ENCODE results near the gene CDH12.
"Not testable (repeated sequence)": the region's sequence is repeated elsewhere in the genome, so short reads cannot be mapped to it uniquely, and the experiment has no call there.

Gene CDH12

DNA sequence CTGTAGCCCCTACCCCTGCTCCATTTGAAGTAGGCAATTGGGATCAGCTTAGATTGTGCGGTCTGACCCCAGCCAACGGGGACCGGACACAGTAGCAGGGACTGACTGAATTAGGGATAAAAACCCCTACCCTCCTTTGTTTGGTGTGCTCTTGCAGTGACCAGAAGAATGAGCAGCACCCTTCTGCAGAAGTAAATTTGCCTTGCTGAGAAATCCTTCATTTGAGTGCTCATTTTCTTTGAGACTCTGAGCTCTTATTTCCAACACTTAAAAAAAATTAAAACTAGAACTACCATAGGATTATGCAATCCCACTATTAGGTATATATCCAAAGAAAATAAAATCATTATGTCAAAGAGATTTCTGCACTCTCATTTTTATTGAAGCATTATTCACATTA is 560.0 kb downstream of the CDH12 start:
- DNase-seq (ENCODE audit: low read depth) = no peak

DNA sequence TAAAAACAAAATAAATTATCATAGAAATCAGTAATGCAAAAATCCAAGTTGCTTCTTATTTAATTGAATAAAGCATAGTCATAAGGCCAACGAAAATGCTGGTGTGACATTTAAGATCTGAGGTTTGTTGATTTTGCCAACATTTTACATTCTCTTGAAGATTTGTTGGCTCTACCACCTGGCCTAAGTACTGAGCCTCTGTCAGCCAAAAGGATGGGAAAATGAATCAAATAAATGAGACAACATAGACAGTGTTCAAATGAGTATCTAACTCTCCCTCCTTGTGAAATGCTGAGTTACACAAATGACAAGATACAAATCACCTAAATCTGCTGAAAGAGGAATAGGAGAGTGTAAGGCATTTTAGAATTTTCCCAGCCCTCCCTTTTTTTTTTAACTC is 575.0 kb downstream of the CDH12 start:
- no peak for DNase-seq (ENCODE audit: low read depth)

DNA sequence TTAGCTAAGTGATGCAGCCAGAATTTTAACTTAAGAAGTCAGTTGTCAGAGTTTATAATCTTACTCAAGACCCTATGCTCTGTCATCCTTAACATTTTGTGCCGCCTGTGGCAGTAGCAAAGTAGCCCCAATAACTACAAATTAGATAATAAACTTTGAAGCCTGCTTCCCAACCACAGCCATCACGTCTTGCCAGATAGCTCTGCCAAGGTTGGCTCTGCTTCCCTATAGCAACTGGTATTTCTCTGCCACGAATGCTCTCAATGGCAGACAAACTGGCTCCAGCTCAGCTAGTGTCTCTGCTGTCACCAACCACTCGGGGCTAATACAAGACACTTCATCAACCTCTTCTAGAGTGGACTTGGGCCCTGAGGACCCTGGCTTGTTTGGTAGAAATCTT is 576.1 kb downstream of the CDH12 start:
- DNase-seq (ENCODE audit: low read depth) = no peak

DNA sequence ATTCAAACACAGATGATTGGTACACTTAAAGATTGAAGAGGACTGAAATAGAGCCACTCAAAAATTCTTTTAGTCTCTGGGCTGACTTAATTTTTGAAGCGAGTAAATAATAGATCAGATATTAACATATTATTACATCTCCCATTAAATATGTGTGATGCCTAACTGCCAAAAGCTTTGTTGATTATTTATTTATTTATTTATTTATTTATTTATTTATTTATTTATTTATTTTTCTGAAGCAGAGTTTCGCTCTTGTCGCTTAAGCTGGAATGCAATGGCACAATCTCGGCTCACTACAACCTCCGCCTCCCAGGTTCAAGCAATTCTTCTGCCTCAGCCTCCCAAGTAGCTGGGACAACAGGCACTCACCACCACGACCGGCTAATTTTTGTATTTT is 587.3 kb downstream of the CDH12 start:
- not testable (repeated sequence) for DNase-seq (ENCODE audit: low read depth)

DNA sequence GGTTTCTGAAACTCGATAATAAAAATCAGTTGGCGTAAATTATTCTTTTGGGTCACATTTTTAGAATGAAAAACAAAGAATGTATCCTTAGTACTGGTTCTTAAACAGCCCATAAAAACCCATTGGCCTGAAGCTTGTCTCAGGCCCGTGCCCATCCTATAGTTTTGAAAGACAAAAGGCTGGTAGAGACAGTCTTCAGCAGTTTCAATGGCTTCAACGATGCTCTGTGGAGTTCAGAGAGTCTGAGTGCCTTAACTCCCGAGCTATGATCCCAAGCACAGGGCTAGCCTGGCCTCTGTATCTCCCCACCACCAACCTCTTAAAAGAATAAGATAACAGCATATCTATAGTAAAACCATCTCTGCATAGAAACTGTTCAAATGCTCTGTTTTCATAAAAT is 595.0 kb downstream of the CDH12 start:
- no peak for DNase-seq (ENCODE audit: low read depth)

DNA sequence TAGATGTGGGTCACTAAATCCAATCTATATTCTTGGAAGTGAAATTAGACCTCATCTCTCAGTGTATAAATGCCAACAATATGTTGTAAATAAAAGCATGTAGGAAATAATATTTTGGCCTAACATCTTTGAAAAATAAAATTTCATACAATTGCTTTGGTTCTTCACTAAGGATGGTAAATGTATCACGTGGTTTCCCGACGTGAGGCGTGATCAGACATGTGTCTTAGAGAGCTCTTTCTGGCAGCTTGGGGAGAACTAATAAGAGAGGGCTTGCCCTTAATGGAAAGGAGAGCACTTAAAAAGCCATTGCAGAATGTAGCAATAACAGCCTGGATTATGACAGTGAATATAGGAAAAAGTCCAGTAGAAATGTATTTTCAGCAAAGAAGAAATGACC is 602.6 kb downstream of the CDH12 start:
- DNase-seq (ENCODE audit: low read depth) = no peak

DNA sequence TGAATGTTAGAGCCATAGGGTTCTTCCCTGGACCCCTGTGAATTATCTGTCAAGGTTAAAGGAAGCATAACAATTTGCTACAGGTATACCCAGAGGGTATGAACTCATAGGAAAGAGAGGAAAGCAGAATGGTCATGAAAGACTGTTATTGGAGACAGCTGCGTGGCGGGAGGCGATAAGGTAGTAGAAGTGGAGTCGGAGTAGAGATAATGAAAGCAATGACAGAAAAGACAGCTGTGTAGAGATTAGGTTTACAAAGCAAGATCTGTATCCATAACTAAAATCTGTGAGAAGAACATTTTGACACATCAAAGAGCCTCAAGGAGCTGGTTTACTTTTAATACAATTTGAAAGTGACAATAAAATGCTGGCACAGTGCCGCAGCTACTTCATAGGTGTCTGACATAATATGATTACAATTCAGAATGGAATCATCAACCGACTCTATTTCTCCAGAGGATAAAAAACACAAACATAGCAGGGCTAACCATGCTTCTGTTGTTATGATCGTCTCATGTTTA is 603.9 kb downstream of the CDH12 start:
- no peak for DNase-seq (ENCODE audit: low read depth)

DNA sequence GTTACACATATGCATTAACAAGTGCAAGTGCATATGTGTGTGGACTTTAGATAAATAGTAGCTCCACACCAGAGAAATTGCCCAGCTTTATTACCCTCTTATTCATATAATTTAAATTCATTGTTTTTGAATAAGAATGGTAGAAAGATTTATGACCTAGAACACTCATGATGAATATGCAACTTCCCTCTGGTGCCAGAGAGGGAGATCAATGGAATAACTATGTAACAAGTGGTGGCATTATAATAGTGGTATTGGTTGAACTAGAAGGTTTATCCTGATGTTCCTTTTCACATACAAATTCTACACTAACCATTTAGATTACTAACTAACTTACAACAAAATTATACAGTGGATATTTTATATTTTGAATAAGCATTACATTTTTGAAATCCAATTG is 607.4 kb downstream of the CDH12 start:
- DNase-seq (ENCODE audit: low read depth) = no peak

DNA sequence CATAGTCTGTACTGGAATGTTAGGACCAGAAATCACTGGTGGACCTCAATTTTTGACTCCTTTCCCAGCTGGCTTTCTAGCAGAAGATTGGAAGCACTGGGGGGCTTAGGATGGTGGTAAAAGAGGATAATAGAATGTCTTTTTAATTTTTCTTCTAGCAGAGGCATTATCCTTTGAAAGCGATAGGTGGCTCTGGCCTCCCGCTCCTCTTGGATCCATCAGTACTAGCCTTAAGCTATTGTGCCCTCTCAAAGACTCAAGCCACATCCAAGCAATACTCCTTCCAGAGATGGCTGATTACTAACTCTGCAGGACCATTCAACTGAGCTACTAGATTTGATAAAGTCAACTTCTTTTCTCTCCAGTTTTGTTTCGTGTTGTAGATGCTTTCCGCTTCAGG is 610.6 kb downstream of the CDH12 start:
- no peak for DNase-seq (ENCODE audit: low read depth)

DNA sequence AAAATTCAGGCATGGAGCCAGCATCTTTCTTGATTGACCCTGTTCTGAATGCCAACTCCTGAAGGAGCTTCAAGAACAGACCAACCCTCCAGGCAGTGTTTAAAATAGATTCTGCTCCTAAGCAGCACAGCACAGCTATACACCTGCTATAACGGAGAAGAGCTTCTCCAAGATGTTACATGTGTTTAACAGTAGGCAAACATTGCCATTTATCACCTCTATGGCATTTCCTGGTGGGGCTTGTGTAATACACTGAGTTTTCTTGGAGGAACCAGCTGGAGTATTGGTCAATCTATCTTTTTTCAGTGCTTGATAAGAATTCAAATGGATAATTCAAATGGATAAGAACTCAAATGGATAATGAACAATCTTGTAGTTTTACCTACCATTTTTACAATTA is 615.1 kb downstream of the CDH12 start:
- no peak for DNase-seq (ENCODE audit: low read depth)

DNA sequence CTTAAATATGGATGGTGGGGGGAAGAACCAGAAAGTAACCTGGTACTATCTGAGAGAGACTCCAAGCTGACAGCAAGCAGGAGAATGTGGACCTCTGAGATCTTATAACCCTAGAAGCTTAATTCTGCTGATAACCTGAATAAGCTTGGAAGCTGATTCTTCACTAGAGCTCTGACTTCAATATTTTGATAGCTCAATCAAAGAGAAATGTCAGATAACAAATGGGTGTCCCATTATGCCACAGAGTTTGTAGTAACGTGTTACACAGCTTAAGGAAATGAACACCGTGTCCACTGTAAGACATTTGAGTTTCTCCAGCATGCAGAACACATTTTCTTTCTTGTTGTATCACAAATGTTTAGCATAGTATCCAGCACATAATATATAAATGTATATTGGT is 626.7 kb downstream of the CDH12 start:
- DNase-seq (ENCODE audit: low read depth) = no peak

DNA sequence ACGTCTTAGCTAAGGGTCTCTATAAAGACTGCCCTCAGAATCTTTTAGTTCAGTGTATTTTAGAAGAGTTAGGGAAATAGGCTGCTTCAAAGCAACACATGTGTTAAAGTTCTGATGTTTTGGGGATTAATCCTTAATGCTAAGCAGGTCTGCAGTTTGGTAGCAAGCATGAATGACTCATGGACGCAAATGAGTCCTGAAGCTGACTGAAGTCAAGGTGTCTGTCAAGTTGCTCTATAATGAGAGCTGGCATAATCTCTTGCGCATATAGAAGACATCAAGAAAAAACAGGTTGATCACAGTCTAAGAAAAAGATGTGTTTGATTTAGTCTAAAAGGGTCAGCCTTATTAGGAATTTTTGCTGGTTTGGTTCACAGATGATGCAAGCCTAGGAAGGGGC is 630.1 kb downstream of the CDH12 start:
- no peak for DNase-seq (ENCODE audit: low read depth)

DNA sequence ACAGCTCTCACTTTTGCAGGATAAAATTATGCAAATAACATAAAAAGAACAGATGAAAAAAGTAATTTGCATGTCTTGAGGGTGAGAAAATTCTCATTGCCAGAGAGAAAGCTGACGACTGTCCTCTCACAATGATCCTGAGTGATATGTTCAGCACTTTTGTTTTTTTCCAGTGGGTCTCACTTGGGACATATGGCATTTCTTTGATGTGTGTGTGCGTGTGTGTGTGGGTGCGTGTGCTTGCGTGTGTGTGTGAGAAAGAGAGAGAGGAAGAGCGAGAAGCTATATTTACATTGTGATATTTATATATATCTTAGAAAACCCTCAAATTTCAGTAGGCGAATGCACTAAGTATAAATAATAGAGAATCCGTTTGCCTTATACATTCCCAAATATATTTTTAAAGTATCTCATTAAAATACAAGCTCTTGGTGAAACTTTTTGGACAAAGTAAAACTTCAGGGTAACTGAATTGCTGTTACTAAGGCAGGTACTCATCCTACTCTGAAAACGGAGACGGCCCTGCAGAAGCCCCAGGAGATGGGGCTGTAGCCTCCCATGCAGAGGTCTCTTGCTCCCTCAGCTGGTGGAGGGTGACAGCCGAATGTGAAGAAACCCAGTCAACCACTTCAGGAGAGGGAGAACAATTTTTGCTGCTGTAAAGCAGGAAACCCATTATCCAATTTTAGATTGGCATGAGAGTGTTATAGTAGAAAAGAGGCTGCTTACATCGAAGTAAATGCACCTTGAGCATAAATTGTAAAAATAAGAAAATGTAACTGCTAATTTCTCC is 639.2 kb downstream of the CDH12 start:
- not testable (repeated sequence) for DNase-seq (ENCODE audit: low read depth)

DNA sequence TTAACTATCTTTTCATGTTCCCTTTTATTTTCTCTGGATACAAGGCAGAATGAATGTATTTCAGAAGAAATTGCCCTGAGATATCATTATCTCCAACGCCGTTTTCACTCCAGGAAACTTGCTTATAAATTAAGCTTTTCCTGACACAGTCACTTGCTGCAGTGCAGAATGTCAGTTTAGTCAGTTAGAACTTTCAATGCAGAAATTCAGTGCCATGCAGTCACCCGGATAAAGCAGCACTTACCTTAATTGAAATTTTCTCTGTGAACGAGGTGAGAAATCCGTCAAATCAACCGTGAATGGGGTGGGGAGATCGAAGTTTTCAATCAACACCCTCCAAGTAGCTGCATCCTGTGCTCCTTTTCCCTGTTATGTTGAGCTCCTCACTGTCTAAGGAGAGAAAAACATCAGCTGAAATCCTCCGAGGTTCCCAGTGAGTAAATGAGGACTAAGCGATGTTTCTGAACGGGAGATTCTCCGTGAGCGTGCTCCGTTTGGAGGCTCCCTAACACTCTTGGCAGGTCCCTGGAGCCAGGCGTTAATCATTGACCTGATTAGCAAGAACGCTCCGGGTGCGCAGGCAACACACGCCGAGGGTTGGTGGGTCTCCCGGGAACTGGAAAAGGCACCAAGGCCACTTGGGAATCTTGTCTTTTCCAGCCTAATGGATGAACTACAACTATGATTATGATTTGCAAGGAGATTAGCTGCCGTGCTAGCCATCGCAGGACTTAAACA is 640.7 kb downstream of the CDH12 start:
- DNase-seq (ENCODE audit: low read depth) = not testable (repeated sequence)

DNA sequence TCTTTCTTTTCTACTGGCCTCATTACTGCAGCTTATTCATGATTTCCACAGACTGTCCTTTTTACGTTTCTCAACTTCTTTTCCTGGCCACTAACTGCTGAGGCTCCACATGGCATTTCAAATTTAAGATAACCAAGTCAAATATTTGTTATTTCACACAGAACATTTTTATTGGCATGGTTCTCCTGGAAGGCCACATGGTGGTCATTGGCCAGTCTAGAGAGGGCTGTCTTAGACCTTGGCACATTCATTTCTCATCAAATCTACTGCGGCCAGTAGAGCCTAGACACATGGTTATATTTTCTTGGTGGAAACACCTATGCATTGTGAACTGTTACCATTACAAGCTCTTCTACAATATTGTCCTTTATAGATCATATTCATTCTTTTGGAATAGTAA is 644.7 kb downstream of the CDH12 start:
- not testable (repeated sequence) for DNase-seq (ENCODE audit: low read depth)

DNA sequence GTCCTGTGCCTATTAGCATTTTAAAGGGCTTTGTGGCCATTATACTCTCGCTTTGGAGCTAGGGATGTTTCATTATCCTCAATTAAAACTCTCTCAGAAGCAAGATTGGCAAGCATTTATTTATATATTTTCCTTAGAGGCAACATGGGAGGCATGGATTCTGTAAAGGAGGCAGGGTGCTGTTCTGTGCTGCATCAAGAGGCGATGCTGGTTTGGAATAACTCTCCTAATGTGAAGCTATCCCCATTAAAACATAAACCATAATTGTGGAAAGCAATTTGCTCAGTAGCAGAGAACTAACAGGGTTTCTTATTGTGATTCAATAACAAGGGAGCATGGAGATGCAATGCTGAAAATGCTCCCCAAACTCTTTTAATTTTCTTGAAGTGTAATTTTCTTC is 664.5 kb downstream of the CDH12 start:
- not testable (repeated sequence) for DNase-seq (ENCODE audit: low read depth)

DNA sequence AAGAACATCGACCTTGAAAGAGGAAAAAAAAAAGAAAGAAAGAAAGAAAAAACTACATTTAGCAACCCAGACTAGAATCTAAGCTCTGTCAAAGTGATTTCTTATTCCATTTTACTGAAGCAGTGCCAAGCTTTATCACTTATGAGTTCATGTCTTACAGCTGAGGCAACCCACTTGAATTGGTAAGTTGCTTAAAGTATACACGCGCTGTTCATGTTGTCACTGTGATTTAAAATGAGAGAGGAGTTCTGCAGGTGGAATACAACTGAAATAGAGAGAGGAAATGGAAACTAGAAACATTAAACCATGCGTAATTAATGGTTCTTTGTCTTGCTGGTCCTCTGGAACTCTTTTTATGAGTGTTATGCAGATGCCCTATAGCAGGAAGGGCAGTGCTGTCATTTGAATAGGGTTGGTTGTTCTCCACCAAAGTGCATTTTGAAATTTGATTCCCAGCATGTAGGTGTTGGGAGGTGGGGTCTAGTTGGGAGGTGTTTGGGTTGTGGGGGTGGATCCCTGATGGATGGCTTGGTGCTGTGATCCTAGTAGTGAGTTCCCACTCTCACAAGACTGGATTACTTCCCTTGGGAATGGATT is 665.4 kb downstream of the CDH12 start:
- not testable (repeated sequence) for DNase-seq (ENCODE audit: low read depth)

DNA sequence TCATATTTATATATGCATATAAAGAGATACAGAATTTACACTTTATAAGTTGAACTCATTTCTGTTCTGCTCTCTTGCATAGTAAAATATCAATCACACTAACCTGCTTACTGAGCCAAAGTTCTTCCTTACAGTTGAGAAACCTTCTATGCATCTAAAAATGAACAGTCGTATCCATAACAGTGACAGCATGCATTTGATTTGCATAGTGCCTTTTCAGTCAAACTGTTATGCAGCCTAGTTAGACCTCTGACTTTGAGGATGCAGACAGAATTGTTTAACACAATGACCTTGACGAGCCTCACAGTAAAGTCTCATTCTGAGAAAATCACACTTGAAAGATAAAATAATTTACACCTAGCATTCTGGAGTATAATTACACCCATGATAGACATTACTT is 683.9 kb downstream of the CDH12 start:
- DNase-seq (ENCODE audit: low read depth) = not testable (repeated sequence)

DNA sequence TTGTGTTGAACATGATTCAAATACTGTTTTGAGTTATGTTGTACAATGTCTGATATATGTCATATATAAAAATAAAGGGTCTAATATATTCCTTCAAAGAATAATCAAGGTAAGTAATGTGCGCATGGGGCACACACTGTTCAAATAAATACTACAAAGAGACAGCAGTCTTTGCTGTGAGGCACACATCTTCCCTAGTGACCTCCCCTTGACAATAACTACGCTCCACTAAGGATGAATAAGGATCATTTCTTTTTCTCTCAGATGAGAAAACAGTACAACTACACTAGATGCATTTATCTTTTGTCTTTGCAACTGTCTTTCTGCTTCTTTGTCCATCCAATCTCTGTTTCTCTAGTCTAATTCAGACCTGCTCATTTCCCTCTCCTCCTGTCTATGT is 684.4 kb downstream of the CDH12 start:
- DNase-seq (ENCODE audit: low read depth) = not testable (repeated sequence)

DNA sequence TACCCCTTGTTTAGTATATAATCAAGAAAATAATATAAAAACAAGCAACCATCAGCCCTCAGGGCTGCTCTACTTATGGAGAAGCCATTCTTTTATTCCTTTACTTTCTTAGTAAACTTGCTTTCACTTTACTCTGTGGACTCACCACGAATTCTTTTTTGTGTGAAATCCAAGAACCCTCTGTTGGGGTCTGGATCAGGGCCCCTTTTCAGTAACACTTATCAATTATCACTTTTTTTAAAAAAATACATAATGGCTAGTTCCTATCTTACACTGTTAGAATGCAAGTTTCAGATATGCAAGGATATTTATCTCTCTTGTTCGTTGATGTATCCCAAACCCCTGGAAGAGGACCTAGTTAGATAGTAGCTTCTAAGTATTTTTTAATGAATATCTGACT is 687.2 kb downstream of the CDH12 start:
- not testable (repeated sequence) for DNase-seq (ENCODE audit: low read depth)

DNA sequence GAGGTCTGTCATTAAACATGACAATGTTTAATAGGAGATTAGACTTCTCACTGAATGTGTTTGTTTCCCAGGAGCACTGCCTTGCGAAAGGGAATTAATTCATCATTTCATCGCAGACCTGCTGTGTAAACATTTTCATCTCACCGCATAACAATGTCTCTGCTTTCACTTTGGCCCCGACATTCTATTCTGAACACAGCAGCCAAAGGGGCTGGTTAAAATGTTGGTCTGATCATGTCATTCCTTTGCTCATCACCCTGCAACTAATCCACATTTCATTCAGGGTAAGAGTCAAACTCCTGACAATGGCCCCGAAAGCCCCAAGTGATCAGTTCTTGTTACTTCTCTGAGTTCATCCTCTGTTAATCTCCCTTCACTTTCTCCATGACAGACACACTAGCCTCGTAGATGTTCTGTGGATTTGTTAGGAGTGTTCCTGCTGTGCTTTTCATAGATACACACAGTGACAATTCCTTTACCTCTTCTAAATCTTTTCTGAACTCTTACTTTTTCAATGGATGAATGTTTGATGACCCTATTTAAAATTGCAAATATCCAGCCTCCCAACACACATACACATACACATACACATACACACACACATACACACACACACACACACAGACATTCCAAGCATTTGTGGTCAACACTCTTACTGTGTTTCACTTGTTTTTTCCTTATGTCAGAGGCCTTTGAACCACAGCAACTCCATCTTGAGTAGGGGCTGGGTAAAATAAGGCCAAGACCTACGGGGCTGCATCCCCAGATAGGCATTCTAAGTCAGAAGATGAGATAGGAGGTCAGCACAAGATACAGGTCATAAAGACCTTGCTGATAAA is 688.0 kb downstream of the CDH12 start:
- not testable (repeated sequence) for DNase-seq (ENCODE audit: low read depth)

DNA sequence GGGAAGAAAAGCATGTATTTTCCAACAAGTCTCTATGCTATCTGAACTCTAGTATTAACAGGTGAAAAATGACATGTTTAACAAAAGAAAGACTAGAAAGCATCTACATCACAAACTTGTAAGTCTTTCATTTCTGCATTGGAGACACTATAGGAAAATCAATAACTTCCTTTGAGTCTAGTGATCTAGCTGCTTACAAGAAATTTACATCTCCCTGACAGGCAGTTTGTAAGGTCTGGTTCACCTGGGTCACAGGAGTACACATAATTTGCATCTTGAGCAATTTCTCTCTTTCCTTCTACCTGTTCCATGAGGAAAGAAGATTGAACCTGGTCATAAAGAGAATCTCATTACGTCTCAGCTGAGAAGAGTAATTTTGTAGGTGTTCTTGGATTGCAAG is 696.2 kb downstream of the CDH12 start:
- DNase-seq (ENCODE audit: low read depth) = not testable (repeated sequence)

Measured in activated T-cell treated with anti-CD3 and anti-CD28 coated beads for 24 hours (primary cell).